ENCODE measurements around the gene DGKG.
A peak's percentile ranks its signal among the peaks of the same experiment; 100 is the strongest.

Gene DGKG

GRCh38 chr3:186315581-186316354 is 46.3 kb downstream of the DGKG start:
- Histone ChIP-seq H3K36me3 (no peaks in the 10 kb centered on the region), H3K9me3 (no peaks in the 10 kb centered on the region), H3K27me3 (no peaks in the 10 kb centered on the region), H3K4me3 (ENCODE audit: low read depth, low read length) (no peak overlapping the region), H3K4me1 (peaks cover under 1% of the 10 kb centered on the region)
- TF ChIP-seq CTCF (IDR thresholded peaks at IDR 0.05; ENCODE audit: low read depth, low read length) = no peak
- no peak for DNase-seq

- no peaks in the 10 kb centered on the region for H3K4me1 ChIP-seq
- no peaks in the 10 kb centered on the region for H3K36me3 ChIP-seq
- H3K27me3 ChIP-seq = no peaks in the 10 kb centered on the region
- no peaks in the 10 kb centered on the region for H3K9me3 ChIP-seq
- no peak for DNase-seq
- TF ChIP-seq CTCF (IDR thresholded peaks at IDR 0.05; ENCODE audit: low read depth, low read length) = no peak
- H3K4me3 ChIP-seq (ENCODE audit: low read depth, low read length) = no peak overlapping the region
Observed at GRCh38 chr3:186314896-186315295, 47.1 kb downstream of the DGKG start.

GRCh38 chr3:186311441-186311840 is 50.6 kb downstream of the DGKG start:
- Histone ChIP-seq H3K9me3 (no peaks in the 10 kb centered on the region), H3K27me3 (no peaks in the 10 kb centered on the region), H3K4me3 (ENCODE audit: low read depth, low read length) (no peak overlapping the region), H3K36me3 (no peaks in the 10 kb centered on the region), H3K4me1 (peaks cover 17% of the 10 kb centered on the region)
- TF ChIP-seq CTCF (IDR thresholded peaks at IDR 0.05; ENCODE audit: low read depth, low read length) = no peak
- no peak for DNase-seq

- DNase-seq = peak; percentile 20
- Histone ChIP-seq H3K9me3 (no peaks in the 10 kb centered on the region), H3K27me3 (no peaks in the 10 kb centered on the region), H3K36me3 (no peaks in the 10 kb centered on the region), H3K4me1 (peaks cover 22% of the 10 kb centered on the region), H3K4me3 (ENCODE audit: low read depth, low read length) (no peak overlapping the region)
- TF ChIP-seq CTCF (IDR thresholded peaks at IDR 0.05; ENCODE audit: low read depth, low read length) = no peak
Observed at GRCh38 chr3:186308549-186308948, 53.5 kb downstream of the DGKG start.

GRCh38 chr3:186307594-186308221 is 54.3 kb downstream of the DGKG start:
- TF ChIP-seq CTCF (IDR thresholded peaks at IDR 0.05; ENCODE audit: low read depth, low read length) = no peak
- H3K36me3 ChIP-seq = no peaks in the 10 kb centered on the region
- H3K27me3 ChIP-seq = no peaks in the 10 kb centered on the region
- DNase-seq = no peak
- no peak overlapping the region for H3K4me3 ChIP-seq (ENCODE audit: low read depth, low read length)
- H3K9me3 ChIP-seq = no peaks in the 10 kb centered on the region
- peaks cover 22% of the 10 kb centered on the region for H3K4me1 ChIP-seq

- no peak for TF ChIP-seq CTCF (IDR thresholded peaks at IDR 0.05; ENCODE audit: low read depth, low read length)
- H3K27me3 ChIP-seq = no peaks in the 10 kb centered on the region
- H3K36me3 ChIP-seq = no peaks in the 10 kb centered on the region
- H3K9me3 ChIP-seq = no peaks in the 10 kb centered on the region
- no peak overlapping the region for H3K4me3 ChIP-seq (ENCODE audit: low read depth, low read length)
- peaks cover 22% of the 10 kb centered on the region for H3K4me1 ChIP-seq
- no peak for DNase-seq
Observed at GRCh38 chr3:186305286-186305685, 56.7 kb downstream of the DGKG start.

Measured in BE2C (cell line).